Activated CD4-positive, CD25-positive, alpha-beta regulatory T cell treated with anti-CD3 and anti-CD28 coated beads, Interleukin-2, amount 50 U/mL, for 16 hours (primary cell): ENCODE measurements around the gene INPP5D.

Experiments used
- DNase-seq: peaks from one replicate; pipeline ENCODE4 v3.0.0-alpha.2; 2020; ENCODE audit warnings: low read depth, low spot score

The INPP5D gene

GRCh38 chr2:233075141-233075965 lies 15.2 kb downstream of the INPP5D start:
- DNase-seq, result no peak

GRCh38 chr2:233075966-233076339 lies 15.8 kb downstream of the INPP5D start:
- no peak for DNase-seq

DNA sequence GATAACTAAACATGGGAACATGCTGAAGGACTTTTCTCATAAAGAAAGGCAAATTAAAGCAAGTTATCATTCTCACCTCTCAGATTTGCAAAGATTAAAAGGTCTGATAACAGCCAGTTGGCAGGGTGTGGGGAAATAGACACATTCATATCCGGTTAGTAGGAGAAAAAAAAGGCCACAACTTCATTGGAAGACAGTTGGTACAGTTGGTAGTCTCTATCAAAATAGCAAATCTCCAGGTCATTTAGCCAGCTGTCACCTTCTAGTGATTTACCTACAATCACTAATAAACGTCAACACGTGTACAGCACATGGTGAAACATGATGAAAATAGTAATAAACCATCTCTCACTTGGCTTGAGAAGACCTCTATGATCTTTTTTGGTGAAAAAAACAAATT lies 16.6 kb downstream of the INPP5D start:
- DNase-seq, result no peak

DNA sequence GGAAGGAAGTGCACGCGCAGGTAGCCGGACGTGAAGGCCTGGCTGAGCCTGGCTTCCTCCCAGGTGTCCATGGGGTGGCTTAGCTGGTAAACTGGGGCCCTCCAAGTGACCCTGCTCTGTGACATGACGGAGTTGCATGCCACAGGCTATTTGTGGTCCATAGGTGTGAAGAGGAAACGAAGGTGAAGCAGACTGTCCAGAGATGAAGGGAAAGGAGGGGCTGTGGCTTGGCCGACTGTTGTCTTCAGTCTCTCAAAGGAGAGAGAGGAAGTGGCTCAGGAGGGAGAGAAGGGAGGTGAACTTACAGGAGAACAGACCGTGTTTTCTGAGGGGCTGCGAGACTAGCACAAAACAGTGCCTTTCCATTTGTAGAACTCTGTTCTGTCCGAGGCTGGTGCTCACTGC lies 19.3 kb downstream of the INPP5D start:
- DNase-seq, result no peak

DNA sequence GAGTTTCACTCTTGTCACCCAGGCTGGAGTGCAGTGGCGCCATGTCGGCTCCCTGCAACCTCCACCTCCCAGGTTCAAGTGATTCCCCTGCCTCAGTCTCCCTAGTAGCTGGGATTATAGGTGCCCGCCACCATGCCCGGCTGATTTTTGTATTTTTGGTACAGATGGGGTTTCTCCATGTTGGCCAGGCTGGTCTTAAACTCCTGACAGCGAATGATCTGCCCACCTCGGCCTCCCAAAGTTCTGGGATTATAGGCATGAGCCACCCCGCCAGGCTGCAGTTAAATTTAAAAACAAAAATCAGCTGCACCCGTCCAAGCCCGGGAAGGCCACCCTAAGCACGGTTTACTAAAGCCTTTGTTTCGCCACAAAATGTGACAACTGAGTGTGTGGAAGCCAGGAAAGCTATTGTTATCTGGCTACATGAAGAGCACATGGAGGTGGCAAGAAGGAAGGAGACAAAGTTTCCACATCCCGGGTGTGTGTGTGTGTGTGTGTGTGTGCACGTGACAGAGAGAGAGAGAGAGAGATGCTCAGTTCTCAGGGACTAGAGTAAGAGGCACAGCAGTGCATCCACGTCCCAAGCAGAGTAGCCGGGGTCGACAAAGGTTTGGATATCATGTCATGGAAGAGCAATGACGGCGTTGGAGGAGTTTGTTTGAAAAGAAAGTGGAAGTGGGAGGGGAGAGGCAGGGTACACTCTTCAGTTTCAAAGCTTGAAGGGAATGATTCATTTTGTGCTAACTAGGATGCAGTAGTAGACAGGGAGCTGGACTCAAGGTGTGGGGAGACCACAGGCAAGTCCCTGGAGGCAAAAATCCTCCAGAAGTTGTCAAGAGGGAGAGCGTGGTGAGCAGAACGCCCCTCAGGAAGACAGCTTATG lies 20.1 kb downstream of the INPP5D start:
- DNase-seq, result no peak

DNA sequence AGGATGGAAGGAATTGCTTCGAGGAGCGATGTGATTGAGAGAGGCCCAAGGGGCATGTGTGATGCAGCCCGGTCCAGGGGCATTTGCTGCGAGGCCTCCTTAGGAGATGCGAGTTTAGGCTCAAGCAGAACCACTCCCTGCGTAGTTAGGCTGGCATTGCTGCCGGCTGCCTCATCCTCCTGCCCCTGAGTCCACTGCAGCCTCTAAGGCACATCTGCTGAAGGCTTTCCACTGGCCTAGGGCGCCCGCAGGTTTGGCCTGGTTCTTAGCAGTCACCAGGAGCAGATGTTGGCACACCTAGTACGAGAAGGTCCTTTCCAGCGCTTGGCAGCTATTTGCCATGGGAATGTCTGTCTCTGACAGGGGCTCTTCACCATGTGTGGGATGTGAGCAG lies 20.7 kb downstream of the INPP5D start:
- no peak for DNase-seq

- DNase-seq, result no peak
Observed at GRCh38 chr2:233081232-233081730, 21.1 kb downstream of the INPP5D start.

DNA sequence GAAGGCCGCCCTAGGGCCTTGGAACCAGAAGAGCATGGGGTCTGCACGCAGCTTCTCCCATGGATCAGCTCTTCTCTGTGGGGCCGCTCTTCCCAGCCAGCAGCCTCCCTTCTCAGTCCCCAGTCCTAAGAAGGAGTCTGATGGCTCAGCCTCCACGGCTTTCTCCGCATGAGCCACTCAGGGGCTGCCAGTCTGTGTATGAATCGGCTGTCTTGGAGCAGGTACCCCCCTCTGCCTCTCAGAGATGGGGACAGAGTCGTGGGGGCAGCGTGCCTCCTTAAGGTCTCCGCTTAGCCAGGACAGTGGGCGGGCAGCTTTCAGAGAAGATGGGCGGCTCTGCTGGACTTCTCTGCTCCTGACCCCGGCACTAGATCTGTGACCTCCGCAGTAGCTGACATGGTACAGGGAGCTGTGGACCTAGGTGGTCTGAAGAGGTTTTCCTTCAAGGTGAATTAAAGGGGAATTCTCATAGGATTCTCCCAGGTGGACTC lies 21.6 kb downstream of the INPP5D start:
- DNase-seq, result no peak

DNA sequence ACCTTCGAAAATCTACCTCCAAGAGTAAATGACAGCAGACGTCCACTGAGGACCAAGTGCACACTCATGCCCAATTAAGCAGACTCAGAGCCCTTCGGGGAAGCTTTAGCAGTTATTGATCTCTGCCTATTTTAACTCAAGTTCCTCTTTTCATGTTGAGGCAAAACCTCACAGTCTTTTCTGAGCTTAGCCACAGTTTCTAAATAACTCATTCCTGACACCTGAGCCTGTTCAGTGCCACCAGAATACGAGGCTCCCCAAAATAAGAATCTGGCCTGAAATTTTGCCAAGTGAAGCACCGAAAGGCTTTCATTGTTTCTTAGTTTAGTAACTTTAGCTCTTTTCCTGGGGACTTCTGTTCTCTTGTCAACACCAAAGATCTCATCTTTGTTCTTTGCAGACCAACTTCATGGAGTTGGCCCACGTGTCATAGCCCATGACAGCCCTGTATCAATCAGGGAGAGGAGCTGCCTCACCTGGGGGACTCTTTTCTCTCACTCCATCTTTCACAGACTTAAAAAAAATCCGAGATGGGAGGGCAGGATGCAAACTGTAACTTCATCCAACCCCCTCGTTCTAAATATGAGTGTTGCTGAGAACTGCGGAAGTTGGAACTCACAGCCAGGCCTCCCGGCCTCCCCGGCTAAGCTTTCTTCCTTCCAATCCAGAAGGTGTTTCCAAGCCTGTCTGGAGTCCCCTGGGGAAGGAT lies 22.2 kb downstream of the INPP5D start:
- no peak for DNase-seq

DNA sequence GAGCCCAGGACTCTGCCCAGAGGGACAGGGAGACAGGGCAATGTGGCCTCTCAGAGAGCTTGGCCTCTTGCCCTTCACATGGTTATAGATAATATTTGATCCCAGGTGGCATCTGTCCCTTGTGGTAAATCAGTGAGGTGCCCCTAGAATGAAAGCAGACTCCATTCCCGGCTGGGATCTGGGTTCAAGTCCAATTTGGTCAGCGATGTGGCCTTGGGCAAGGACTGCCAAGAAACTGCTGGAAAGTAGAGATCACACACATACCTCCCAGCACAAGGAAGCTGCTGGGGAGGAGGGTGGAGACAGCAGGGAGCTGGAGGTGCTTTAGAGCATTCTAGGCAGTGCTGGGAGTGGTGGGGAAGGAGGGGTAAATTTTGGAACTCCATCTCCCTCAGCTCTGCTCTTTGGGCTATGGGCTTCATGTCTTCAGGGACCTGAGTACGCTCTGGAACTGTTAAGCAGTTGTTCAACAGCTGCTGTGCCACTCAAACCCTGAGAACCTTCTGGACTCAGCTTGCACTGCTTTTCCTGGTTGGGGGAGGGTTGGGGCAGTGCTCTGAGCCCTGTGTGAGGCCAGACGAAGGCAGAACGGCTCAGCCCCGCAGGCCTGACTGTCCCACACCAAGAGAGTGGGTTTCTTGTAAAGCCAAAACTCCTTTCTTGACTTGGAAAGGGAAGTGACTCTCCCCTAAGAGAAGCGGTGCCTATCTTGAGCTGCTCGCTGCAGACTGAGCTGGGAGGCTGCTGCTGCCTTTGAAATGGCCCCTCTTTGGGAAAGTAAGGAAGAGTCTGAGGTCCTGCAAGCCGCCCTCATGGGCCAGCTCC lies 23.0 kb downstream of the INPP5D start:
- DNase-seq, result no peak

- no peak for DNase-seq
Observed at GRCh38 chr2:233083782-233084181, 23.6 kb downstream of the INPP5D start.

GRCh38 chr2:233084488-233084887 lies 24.3 kb downstream of the INPP5D start:
- no peak for DNase-seq

- DNase-seq, result no peak
Observed at GRCh38 chr2:233085037-233085838, 25.1 kb downstream of the INPP5D start.

DNA sequence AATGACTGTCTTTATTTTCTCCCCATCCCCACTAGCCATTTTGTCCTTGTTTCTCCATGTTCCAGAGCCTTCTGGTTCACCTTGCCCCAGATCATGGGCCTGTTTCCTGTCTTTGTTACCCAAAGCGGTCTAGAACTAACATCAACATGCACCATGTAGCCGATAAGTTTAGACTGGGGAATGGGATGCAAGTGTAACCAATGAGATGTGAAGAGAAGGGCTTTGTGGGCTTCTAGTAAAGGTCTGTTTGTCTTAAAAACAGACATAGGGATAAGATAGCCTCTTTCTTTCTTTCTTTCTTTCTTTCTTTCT lies 25.7 kb downstream of the INPP5D start:
- DNase-seq, result no peak

- DNase-seq, result no peak
Observed at GRCh38 chr2:233087713-233088112, 27.6 kb downstream of the INPP5D start.

DNA sequence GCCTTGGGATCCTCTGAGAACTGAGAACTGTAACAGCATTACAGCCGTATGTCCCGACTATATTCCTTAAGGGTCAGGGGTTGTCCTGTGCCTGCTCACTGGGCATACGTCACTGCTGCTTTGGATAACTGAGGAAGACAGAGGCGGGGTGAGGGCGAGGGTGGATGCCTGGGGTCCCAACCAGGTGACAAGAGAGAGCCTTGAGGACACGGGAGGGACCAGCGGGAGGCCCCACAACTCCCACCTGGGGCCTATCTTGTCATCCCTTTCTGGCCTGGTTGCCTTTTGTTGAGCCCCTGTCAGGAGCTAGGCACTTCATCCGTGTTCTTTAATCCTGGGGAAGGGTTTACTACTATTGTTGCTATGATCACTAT lies 28.8 kb downstream of the INPP5D start:
- no peak for DNase-seq

GRCh38 chr2:233089851-233090250 lies 29.7 kb downstream of the INPP5D start:
- DNase-seq, result no peak

- DNase-seq, result no peak
Observed at GRCh38 chr2:233090879-233091278, 30.7 kb downstream of the INPP5D start.

- no peak for DNase-seq
Observed at GRCh38 chr2:233091595-233092375, 31.6 kb downstream of the INPP5D start.
